Skeletal muscle tissue (tissue), 4 donors: ENCODE results near the gene CABYR. TPM values are rescaled to one million over a fixed set of nuclear protein-coding genes. Genes with fewer than 3 reads are reported as not detected.

Source experiments
- H3K27ac ChIP-seq: one replicate; pipeline ENCODE4 v1.7.0; 2013; ENCODE audit warnings: mild to moderate bottlenecking, low read depth, low read length, inconsistent platforms
- H3K27me3 ChIP-seq, 3 donors: one replicate each; pipeline ENCODE4 v1.7.0; 2013; ENCODE audit warnings: low read length in 3 of 3; ENCODE audit not compliant: control insufficient read depth in 3 of 3, insufficient read depth in 3 of 3
- H3K36me3 ChIP-seq, 3 donors: one replicate each; pipeline ENCODE4 v1.7.0; 2013; ENCODE audit warnings: low read length in 3 of 3; ENCODE audit not compliant: control insufficient read depth in 3 of 3, insufficient read depth in 3 of 3
- H3K4me1 ChIP-seq, 3 donors: one replicate each; pipeline ENCODE4 v1.7.0; 2013; ENCODE audit warnings: low read length in 3 of 3, mild to moderate bottlenecking in 3 of 3; ENCODE audit not compliant: control insufficient read depth in 3 of 3, insufficient read depth in 3 of 3
- H3K4me3 ChIP-seq, 3 donors: one replicate each; pipeline ENCODE4 v1.7.0; 2013; ENCODE audit warnings: low read length in 3 of 3
- H3K9ac ChIP-seq, 3 donors: one replicate each; pipeline ENCODE4 v1.7.0; 2013; ENCODE audit warnings: low read length in 3 of 3, mild to moderate bottlenecking in 3 of 3, moderate library complexity in 2 of 3, low read depth in 1 of 3
- H3K9me3 ChIP-seq, 3 donors: one replicate each; pipeline ENCODE4 v1.7.0; 2013; ENCODE audit warnings: low read length in 3 of 3; ENCODE audit not compliant: control insufficient read depth in 3 of 3
- total RNA-seq: library from RNA; depleted of rRNA; stranded (reverse); fragments of >200 nt; gene quantifications from one replicate; pipeline ENCODE4 v1.2.3, GENCODE V29; 2014
- donor health status: Osteomylitis.

The CABYR gene, protein sequence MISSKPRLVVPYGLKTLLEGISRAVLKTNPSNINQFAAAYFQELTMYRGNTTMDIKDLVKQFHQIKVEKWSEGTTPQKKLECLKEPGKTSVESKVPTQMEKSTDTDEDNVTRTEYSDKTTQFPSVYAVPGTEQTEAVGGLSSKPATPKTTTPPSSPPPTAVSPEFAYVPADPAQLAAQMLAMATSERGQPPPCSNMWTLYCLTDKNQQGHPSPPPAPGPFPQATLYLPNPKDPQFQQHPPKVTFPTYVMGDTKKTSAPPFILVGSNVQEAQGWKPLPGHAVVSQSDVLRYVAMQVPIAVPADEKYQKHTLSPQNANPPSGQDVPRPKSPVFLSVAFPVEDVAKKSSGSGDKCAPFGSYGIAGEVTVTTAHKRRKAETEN
- total RNA-seq, result 3.1 TPM

DNA sequence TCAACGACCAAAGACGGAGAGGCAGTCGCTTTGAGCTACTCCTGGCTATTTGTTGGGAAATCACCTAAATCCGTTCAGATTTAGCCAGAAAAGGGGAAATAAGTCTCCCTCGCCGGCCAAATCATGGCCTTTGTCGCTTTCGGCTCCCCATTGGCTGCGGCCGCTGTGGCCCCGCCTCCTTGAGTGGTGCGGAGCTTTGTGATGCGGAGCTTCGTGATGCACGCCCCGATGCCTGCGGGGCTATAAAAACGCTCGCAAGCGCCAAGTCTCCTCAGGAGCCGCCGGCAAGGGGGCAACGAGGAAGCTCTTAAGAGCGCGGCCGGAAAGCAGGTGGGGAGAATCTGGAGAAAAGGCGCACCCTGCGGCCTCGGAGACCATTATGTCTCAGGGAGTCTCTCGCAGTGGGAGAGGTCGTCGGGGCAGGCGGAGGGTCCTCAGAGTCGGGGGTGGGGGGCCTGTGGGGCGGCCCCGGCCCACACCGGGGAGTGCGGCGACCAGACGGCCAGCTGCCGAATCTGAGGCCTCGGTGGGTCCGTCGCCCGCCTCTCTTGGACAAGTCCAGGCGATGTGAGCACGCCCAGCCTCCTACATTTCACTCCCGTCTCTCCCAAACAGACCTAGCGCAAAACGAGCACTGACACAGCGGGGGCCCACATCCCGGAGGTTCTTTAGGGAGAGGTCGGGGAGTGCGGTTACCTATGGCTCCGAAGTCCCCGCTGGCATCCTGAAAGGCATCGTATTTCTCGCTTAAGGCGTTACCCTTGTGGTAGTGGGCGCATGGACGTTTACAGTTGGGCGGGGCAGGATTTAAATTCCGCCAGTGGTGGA lies at the start of gene CABYR:
CABYR (plus strand) TSS at position 274 of the 828 bp plus-strand sequence. CDS start 4,053 bp downstream, outside the sequence.
- Histone ChIP-seq H3K27ac (no peak within 1 kb of the TSS), H3K4me3 (peak within 1 kb of the TSS; percentile 61 to 74 (median 62)), H3K27me3 (peaks cover 0 to 6% (median 3%) of the 10 kb centered on the region in 3 donors), H3K36me3 (no peaks in the 10 kb centered on the region), H3K9ac (peak within 1 kb of the TSS in 1 of 3 donors; percentile 23), H3K9me3 (no peaks in the 10 kb centered on the region), H3K4me1 (peaks cover 0 to 4% (median 0%) of the 10 kb centered on the region in 3 donors)

DNA sequence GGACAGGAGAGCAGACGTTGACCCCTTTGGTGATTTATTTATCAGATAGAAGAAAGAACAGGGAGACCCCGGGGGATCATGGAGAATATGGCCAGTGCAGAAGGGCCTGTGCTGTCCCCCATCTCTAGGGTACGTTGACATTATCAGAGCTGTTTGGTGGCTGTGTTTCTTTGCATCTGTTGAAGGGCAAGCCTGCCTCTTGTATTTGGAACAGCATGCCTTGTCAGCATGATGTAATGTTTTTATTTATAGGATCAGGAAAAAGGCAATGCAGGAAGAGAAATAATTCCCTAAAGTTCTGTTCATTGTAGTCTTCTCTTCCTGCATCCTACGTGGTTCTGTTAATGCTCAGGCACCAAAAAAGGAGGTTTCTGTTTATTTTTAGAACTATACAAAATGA lies 49.8 kb upstream of the CABYR start:
- Histone ChIP-seq H3K4me3 (no peak overlapping the region), H3K27ac (no peak overlapping the region), H3K4me1 (peaks cover 6 to 13% (median 11%) of the 10 kb centered on the region in 3 donors), H3K27me3 (no peaks in the 10 kb centered on the region), H3K9ac (no peak overlapping the region), H3K36me3 (no peaks in the 10 kb centered on the region), H3K9me3 (no peaks in the 10 kb centered on the region)

DNA sequence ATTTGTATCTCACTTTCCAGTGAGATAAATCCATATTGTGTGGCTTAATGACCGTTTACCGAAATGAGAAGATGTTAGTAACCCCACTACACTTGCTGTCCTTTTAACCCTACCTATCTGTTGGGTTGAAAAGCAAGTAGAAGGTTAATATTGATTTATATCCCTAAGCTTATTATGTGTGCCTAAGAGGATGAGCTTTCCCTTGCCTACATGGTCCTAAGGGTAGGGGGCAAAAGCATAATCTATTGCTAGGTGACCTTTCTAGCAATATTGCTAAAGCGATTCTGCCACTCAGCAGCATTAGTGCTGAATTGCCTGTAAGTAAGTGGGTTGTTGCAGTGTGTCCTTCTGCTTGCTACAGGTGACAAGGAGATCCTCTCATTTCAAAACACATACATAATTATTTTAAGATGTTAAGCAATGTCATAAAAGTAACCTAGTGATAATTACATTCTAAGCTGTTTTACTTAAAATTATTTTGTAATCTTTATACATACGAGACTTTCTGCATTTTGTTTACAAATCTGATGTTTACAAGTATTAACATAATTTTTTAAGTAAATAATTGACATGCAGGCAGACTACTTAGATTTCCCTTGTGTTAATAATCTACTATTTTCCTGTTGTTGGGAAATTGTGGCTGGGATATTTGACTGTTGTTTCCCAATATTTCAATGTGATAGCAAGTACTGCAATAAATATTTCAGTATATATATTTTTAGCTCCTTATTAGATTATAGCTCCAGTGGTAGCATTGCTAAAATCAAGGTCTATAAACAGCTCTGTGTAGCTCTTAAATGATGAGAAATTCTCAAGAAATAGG lies 49.1 kb upstream of the CABYR start:
- no peak overlapping the region for H3K4me3 ChIP-seq
- no peaks in the 10 kb centered on the region for H3K27me3 ChIP-seq
- H3K4me1 ChIP-seq, result peaks cover 6 to 13% (median 11%) of the 10 kb centered on the region in 3 donors
- no peaks in the 10 kb centered on the region for H3K36me3 ChIP-seq
- no peak overlapping the region for H3K9ac ChIP-seq
- H3K27ac ChIP-seq, result no peak overlapping the region
- H3K9me3 ChIP-seq, result no peaks in the 10 kb centered on the region

DNA sequence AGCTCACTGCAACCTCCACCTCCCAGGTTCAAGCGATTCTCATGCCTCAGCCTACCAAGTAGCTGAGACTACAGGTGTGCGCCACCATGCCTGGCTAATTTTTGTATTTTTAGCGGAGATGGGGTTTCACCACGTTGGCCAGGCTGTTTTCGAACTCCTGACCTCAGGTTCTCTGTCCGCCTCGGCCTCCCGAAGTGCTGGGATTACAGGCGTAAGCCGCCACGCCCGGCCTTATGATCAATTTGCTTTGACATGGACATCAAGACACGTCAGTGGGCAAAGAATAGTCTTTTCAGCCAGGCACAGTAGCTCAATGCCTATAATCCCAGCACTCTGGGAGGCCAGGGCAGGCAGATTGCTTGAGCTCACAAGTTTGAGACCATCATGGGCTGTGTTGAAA lies 48.0 kb upstream of the CABYR start:
- no peak overlapping the region for H3K4me3 ChIP-seq
- peaks cover 6 to 13% (median 11%) of the 10 kb centered on the region in 3 donors for H3K4me1 ChIP-seq
- no peaks in the 10 kb centered on the region for H3K9me3 ChIP-seq
- no peaks in the 10 kb centered on the region for H3K27me3 ChIP-seq
- no peak overlapping the region for H3K27ac ChIP-seq
- no peak overlapping the region for H3K9ac ChIP-seq
- H3K36me3 ChIP-seq, result no peaks in the 10 kb centered on the region

DNA sequence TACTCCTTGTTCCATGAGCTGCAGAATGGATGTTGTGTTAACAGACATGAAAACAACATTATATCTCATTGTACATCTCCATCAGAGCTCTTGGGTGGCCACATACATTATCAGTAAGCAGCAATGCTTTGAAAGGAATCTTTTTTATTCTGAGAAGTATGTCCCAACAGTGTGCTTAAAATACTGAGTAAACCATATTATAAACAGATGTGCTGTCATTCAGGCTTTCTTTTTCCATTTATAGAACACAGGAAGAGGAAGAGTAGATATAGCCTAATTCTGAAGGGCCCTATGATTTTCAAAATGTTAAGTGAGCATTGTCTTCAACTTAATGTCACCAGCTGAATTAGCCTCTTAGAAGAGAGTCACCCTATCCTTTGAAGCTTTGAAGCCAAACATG lies 44.3 kb upstream of the CABYR start:
- H3K27ac ChIP-seq, result no peak overlapping the region
- H3K4me1 ChIP-seq, result peaks cover under 1 to 1% (median 1%) of the 10 kb centered on the region in 3 donors
- peaks cover 0 to 2% (median 0%) of the 10 kb centered on the region in 3 donors for H3K9me3 ChIP-seq
- H3K27me3 ChIP-seq, result no peaks in the 10 kb centered on the region
- no peak overlapping the region for H3K9ac ChIP-seq
- H3K4me3 ChIP-seq, result no peak overlapping the region
- no peaks in the 10 kb centered on the region for H3K36me3 ChIP-seq

DNA sequence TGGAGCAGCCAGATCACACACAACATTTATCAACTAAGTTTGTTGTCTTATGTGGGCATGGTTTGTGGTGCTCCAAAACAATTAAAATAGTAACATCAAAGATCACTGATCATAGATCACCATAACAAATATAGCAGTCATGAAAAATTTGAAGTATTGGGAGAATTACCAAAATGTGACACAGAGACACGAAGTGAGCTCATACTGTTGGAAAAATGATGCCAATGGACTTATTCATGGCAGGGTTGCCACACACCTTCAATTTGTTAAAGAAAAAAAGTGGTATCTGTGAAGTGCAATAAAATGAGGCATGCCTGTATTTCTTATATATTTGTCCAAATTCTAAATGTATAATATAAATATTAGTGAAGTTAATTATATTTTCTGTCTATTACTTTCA lies 42.9 kb upstream of the CABYR start:
- Histone ChIP-seq H3K27ac (no peak overlapping the region), H3K4me3 (no peak overlapping the region), H3K27me3 (no peaks in the 10 kb centered on the region), H3K36me3 (no peaks in the 10 kb centered on the region), H3K9ac (no peak overlapping the region), H3K9me3 (peaks cover 0 to 2% (median 0%) of the 10 kb centered on the region in 3 donors), H3K4me1 (no peaks in the 10 kb centered on the region)

DNA sequence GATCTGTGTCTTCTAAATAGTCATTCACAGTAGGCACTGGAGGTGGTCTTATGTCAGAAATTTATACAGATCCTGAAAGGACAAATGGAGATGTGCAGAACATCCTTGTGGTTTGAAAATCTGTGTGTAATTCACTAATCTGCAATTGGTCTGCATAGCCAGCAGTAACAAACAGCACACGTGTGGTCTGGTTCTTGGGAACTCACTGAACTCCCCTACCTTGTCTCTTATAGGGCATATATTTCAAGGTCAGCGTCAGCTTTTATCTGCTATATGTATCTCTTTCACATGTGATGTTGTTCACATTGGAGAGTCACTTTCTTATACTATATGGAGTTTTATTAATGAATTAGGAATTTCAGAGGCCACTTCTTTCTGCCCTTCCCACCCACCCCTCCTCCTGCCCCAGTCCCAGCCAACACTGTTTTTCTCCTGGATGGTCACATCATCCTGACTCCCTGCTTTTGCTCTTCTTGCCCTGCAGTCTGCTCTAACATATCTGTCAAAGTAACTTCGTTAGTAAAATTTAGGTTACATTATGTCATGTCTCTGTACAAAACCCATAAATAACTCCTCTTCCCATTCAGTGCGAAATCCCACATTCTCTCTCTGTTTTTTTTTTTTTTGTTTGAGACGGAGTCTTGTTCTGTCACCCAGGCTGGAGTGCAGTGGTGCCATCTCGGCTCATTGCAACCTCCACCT lies 35.4 kb upstream of the CABYR start:
- Histone ChIP-seq H3K9ac (no peak overlapping the region), H3K4me3 (no peak overlapping the region), H3K4me1 (no peaks in the 10 kb centered on the region), H3K27ac (no peak overlapping the region), H3K36me3 (no peaks in the 10 kb centered on the region), H3K27me3 (no peaks in the 10 kb centered on the region), H3K9me3 (no peaks in the 10 kb centered on the region)

DNA sequence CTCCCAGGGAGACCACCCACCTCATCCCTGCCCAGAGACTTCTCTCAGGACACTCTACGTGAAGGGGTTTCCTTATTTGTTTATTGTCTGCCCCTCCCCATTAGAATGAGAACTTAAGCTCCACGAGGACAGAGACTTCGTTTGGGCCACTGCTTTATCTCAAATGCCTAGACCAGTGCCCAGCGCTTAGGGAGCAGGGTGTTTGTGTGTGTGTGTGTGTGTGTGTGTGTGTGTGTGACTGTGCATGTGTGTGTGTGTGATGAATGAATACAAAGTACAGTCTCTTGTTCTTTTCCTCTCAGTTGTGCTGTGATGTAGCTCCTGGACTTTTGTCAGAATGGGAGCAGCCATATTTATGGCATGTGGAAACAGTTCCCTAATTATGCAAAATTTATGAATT lies 34.4 kb upstream of the CABYR start:
- Histone ChIP-seq H3K4me3 (no peak overlapping the region), H3K27ac (no peak overlapping the region), H3K9me3 (no peaks in the 10 kb centered on the region), H3K9ac (no peak overlapping the region), H3K4me1 (no peaks in the 10 kb centered on the region), H3K27me3 (no peaks in the 10 kb centered on the region), H3K36me3 (no peaks in the 10 kb centered on the region)

DNA sequence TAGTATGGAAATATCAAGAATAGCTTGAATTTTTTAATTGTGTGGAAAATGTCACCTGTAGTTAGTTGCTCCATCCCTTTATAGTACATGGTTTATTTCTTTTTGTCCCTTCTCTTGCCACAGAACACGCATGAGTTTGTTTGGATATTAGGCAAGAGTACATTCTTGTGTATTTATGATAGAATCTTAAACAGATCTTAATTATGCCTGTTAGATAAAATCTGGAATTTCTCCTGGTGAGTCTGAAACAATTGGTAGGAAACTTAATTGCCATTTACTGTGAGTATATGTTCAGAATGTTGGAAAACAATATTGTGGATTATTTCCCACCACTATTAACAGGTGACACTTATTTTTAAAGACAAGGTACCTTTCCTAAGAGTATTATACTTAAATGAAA lies 30.2 kb upstream of the CABYR start:
- H3K27me3 ChIP-seq, result no peaks in the 10 kb centered on the region
- no peaks in the 10 kb centered on the region for H3K9me3 ChIP-seq
- H3K4me1 ChIP-seq, result no peaks in the 10 kb centered on the region
- H3K9ac ChIP-seq, result no peak overlapping the region
- no peak overlapping the region for H3K27ac ChIP-seq
- H3K36me3 ChIP-seq, result no peaks in the 10 kb centered on the region
- H3K4me3 ChIP-seq, result no peak overlapping the region
